ENCODE data around the gene TPSAB1.

DNA sequence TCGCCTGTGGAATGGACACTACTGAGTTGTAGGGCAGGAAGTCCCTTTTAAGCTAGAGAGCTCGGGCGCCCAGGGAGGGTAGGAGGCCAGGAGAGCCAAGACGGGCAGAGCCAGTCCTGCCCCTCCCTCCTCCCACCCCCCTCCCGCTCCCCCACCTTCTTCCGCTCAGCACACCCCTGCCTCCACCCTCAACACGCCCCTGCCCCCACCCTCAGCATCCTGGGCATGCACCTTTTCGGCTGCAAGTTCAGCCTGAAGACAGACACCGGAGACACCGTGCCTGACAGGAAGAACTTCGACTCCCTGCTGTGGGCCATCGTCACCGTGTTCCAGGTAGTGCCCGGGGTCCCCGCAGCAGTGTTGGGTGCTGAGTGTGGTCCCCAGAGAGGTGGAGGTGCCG, 33.7 kb upstream of the TPSAB1 start:
- TF ChIP-seq CTCF (IDR thresholded peaks at IDR 0.05) (no peak), EP300 (IDR thresholded peaks at IDR 0.05) (no peak)
